ENCODE data around the gene SPHKAP.
"Not testable (repeated sequence)": the region's sequence is repeated elsewhere in the genome, so short reads cannot be mapped to it uniquely, and the experiment has no call there.

The SPHKAP gene, protein sequence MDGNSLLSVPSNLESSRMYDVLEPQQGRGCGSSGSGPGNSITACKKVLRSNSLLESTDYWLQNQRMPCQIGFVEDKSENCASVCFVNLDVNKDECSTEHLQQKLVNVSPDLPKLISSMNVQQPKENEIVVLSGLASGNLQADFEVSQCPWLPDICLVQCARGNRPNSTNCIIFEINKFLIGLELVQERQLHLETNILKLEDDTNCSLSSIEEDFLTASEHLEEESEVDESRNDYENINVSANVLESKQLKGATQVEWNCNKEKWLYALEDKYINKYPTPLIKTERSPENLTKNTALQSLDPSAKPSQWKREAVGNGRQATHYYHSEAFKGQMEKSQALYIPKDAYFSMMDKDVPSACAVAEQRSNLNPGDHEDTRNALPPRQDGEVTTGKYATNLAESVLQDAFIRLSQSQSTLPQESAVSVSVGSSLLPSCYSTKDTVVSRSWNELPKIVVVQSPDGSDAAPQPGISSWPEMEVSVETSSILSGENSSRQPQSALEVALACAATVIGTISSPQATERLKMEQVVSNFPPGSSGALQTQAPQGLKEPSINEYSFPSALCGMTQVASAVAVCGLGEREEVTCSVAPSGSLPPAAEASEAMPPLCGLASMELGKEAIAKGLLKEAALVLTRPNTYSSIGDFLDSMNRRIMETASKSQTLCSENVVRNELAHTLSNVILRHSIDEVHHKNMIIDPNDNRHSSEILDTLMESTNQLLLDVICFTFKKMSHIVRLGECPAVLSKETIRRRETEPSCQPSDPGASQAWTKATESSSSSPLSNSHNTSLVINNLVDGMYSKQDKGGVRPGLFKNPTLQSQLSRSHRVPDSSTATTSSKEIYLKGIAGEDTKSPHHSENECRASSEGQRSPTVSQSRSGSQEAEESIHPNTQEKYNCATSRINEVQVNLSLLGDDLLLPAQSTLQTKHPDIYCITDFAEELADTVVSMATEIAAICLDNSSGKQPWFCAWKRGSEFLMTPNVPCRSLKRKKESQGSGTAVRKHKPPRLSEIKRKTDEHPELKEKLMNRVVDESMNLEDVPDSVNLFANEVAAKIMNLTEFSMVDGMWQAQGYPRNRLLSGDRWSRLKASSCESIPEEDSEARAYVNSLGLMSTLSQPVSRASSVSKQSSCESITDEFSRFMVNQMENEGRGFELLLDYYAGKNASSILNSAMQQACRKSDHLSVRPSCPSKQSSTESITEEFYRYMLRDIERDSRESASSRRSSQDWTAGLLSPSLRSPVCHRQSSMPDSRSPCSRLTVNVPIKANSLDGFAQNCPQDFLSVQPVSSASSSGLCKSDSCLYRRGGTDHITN (N-terminal part only)

DNA sequence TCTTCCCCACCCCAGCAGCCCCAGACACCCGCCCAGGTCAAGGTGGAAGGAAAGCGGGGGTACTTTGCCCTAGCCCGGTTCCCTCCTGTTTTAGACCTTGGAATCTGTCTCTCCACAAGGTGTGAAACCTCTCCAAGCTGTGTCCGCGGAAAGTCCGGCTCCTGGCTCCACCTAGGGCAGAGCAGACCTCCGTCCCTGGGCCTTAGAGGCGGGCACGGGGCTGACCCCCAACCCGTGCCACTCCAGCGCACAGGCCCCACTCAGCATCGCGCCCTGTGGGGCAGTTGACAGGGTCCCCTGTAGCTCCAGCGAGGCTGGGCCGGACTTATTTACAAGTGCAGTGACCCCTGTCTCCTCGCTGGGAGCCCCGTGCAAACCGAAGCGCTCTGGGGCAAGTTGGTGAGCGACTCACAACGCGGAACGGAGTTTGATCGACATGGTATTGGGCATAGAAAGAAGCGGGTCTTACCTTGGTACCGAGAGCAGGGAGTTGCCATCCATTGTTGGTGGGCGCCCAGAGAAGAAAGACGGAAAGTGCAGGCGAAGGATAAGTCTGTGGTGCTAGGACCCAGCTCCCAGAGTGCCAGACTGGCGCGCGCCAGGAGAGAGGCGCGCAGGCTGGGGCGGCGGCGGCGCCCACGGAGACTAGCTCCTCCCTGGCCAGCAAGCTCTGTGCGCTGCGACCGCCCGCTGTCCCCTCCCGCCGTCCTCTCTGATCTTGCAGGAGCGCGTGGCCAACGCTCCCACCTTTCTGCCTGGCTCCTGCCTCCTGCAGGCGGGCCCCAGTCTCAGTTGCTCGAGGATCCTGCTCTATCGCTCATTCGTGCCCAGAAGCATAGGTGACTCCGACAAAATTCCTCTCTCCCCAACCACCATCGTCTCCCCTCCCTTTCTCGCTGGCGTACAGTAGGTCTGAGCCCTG, at the start of gene SPHKAP:
SPHKAP (minus strand) TSS at position 590 of the 922 bp plus-strand sequence; CDS start at position 501, 89 bp downstream.
- Histone ChIP-seq H3K4me3 (peak within 1 kb of the TSS; percentile 34; the same call in 1 of the 2 replicates), H3K36me3 (ENCODE audit: insufficient read depth, low read length) (no peaks in the 10 kb centered on the region), H3K9me3 (ENCODE audit: low read depth, low read length) (no peaks in the 10 kb centered on the region), H3K27ac (no peak within 1 kb of the TSS), H3K9ac (ENCODE audit: insufficient read length) (no peak within 1 kb of the TSS)
- no peak for DNase-seq (ENCODE audit: low read depth, low spot score)
- TF ChIP-seq POLR2AphosphoS5 (IDR thresholded peaks at IDR 0.05; ENCODE audit: borderline replicate concordance, low read depth, low read length), result no peak

DNA sequence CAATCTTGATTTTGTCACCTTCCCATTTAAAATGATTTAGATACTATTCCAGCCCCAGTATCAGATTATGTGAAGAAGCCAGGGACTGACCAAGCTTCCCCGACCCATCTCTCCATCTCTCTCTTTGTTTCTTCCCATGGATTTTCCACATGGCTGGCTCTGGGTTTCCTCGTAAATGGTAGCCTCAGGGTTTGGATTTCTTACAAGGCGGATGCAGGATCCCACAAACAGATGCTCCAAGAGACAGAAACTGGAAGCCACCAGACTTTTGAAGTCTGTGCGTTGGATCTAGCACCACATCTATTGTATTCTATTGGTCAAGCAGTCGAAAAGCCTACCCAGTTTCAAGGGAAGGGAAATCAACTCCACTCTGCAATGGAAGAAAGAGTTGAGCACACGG, 46.0 kb upstream of the SPHKAP start:
- Histone ChIP-seq H3K9me3 (ENCODE audit: low read depth, low read length) (no peaks in the 10 kb centered on the region), H3K27ac (no peak overlapping the region), H3K9ac (ENCODE audit: insufficient read length) (no peak overlapping the region), H3K4me3 (no peak overlapping the region), H3K36me3 (ENCODE audit: insufficient read depth, low read length) (no peaks in the 10 kb centered on the region)
- no peak for DNase-seq (ENCODE audit: low read depth, low spot score)
- no peak for TF ChIP-seq FOXP2 (optimal IDR thresholded peaks at IDR 0.05; ENCODE audit: control extremely low read depth, extremely low read length, insufficient read depth)
- TF ChIP-seq POLR2AphosphoS5 (IDR thresholded peaks at IDR 0.05; ENCODE audit: borderline replicate concordance, low read depth, low read length), result no peak
- TF ChIP-seq EZH2 (IDR thresholded peaks at IDR 0.05), result no peak

DNA sequence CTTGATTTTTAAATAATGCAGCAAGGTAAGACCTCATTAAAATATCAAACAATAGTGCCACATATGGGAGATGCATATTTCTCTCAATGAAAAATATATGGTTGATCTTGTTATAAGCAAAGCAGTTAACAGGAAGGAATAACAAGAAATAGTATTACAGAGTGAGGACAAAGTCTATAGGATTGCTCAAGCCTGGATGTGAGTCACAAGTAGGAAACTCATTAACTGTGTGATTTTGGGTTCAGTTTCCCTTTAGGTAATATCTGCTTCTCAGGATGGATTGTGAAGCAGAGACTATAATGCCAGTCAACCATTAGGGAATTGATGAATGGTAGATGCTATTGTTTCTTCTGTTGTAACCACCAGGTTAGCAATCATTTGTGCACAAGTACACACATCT, 42.9 kb upstream of the SPHKAP start:
- Histone ChIP-seq H3K9me3 (ENCODE audit: low read depth, low read length) (no peaks in the 10 kb centered on the region), H3K36me3 (ENCODE audit: insufficient read depth, low read length) (no peaks in the 10 kb centered on the region), H3K4me3 (no peak overlapping the region), H3K27ac (no peak overlapping the region), H3K9ac (ENCODE audit: insufficient read length) (no peak overlapping the region)
- DNase-seq (ENCODE audit: low read depth, low spot score), result no peak
- TF ChIP-seq EZH2 (IDR thresholded peaks at IDR 0.05) (no peak), POLR2AphosphoS5 (IDR thresholded peaks at IDR 0.05; ENCODE audit: borderline replicate concordance, low read depth, low read length) (no peak), FOXP2 (optimal IDR thresholded peaks at IDR 0.05; ENCODE audit: control extremely low read depth, extremely low read length, insufficient read depth) (no peak)

DNA sequence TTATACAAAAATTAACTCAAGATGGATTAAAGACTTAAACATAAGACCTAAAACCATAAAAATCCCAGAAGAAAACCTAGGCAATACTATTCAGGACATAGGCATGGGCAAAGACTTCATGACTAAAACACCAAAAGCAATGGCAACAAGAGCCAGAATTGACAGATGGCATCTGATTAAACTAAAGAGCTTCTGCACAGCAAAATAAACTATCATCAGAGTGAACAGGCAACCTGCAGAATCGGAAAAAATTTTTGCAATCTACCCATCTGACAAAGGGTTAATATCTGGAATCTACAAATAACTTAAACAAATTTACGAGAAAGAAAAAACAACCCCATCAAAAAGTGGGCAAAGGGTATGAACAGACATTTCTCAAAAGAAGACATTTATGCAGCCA, 37.1 kb upstream of the SPHKAP start:
- H3K9me3 ChIP-seq (ENCODE audit: low read depth, low read length); DNase-seq (ENCODE audit: low read depth, low spot score); H3K9ac ChIP-seq (ENCODE audit: insufficient read length); H3K36me3 ChIP-seq (ENCODE audit: insufficient read depth, low read length); H3K27ac ChIP-seq; H3K4me3 ChIP-seq: not testable (repeated sequence)

DNA sequence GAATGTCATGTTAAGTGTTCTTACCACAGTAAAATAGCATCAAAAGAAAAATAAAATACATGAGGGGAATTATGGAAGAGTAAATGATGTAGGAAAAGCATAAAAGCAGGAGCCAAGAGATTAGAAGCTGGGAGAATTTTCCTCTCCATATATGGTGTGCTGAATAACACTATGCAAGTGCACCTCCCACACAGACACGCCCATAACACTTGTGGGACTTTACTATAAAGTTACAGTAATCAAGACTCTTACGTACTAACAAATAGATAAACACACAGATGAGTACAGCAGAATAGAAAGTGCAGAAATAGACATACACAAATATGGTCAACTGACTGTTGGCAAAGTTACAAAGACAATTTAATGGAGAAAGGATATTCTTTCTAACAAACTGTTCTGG, 16.0 kb upstream of the SPHKAP start:
- H3K9me3 ChIP-seq (ENCODE audit: low read depth, low read length), result no peaks in the 10 kb centered on the region
- DNase-seq (ENCODE audit: low read depth, low spot score), result no peak
- TF ChIP-seq EZH2 (IDR thresholded peaks at IDR 0.05), result no peak
- TF ChIP-seq FOXP2 (optimal IDR thresholded peaks at IDR 0.05; ENCODE audit: control extremely low read depth, extremely low read length, insufficient read depth), result no peak
- no peak for TF ChIP-seq POLR2AphosphoS5 (IDR thresholded peaks at IDR 0.05; ENCODE audit: borderline replicate concordance, low read depth, low read length)
- H3K36me3 ChIP-seq (ENCODE audit: insufficient read depth, low read length), result no peaks in the 10 kb centered on the region
- no peak overlapping the region for H3K9ac ChIP-seq (ENCODE audit: insufficient read length)
- H3K4me3 ChIP-seq, result no peak overlapping the region
- H3K27ac ChIP-seq, result no peak overlapping the region

DNA sequence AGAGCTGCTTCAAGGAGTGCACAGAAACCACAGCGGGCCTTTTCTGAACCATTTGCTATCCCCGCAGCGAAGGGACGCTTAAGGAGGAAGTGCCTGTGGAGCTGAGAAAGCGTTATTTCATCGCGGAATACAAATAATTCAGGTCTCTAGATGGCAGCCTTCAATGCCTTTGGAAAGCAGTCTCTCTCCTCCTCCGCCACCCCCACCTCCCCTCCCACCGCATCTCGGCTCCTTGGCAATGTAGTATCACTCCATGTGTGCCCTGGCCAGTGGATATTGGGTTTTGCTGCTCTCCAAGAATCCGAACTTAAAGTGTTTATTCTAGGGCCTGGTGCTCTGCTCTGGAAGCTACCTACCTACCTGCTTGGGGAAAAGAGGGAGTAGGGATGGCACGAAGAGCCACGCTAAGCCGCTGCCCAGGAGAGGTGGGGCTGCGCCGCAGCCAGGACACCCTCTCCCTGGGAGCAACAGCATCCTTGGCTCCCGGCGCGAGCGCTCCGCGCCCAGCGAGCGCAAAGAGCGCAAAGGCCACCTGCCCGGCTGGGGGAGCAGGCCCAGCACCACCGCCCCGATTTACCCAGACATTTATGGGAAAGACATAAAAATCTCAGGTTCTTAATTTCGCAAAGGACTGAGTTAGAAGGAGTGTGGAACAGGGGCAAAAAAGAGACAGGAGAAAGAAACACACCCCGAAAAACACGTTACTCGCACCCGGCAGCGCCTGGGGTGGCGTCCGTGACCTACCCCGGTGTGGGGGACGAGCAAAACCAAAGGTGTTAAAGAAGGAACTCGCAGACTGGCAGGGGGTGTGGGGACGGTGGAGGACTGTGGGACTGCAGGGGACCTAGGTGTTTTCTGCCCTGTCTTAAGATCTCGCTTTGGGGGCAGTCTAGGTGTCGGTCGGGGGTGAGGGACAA, 1.0 kb downstream of the SPHKAP start:
- no peaks in the 10 kb centered on the region for H3K9me3 ChIP-seq (ENCODE audit: low read depth, low read length)
- no peak overlapping the region for H3K27ac ChIP-seq
- H3K36me3 ChIP-seq (ENCODE audit: insufficient read depth, low read length), result no peaks in the 10 kb centered on the region
- no peak for TF ChIP-seq EZH2 (IDR thresholded peaks at IDR 0.05)
- DNase-seq (ENCODE audit: low read depth, low spot score), result peak; percentile 32
- peak overlapping the region; percentile 34; the same call in 1 of the 2 replicates for H3K4me3 ChIP-seq
- H3K9ac ChIP-seq (ENCODE audit: insufficient read length), result no peak overlapping the region

DNA sequence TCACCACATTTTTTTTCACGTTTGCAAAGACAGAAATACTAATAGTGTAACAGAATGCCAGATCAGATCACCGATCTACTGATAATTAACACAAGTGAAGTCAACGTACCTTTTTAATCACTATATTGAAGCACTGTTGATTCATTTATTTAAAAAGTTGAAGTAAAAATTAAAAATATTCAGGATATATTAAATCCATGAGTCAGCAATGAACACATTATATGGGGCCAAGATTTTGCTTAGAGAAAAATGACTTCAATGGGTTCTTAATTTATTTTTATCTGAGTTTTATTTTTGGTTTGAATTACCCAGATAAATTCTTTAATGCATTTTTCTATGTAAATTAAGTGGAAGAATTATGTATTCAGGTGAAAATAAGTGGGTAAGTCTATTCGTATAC, 14.2 kb downstream of the SPHKAP start:
- Histone ChIP-seq H3K4me3 (no peak overlapping the region), H3K36me3 (ENCODE audit: insufficient read depth, low read length) (no peaks in the 10 kb centered on the region), H3K27ac (no peak overlapping the region), H3K9ac (ENCODE audit: insufficient read length) (no peak overlapping the region), H3K9me3 (ENCODE audit: low read depth, low read length) (no peaks in the 10 kb centered on the region)
- no peak for TF ChIP-seq FOXP2 (optimal IDR thresholded peaks at IDR 0.05; ENCODE audit: control extremely low read depth, extremely low read length, insufficient read depth)
- TF ChIP-seq POLR2AphosphoS5 (IDR thresholded peaks at IDR 0.05; ENCODE audit: borderline replicate concordance, low read depth, low read length), result no peak
- TF ChIP-seq EZH2 (IDR thresholded peaks at IDR 0.05), result no peak
- no peak for DNase-seq (ENCODE audit: low read depth, low spot score)

Data from SK-N-MC (cell line).